Osteocyte (in vitro differentiated cells): ENCODE results near the gene TEX11. TPM values are rescaled to one million over a fixed set of nuclear protein-coding genes. Genes with fewer than 3 reads are reported as not detected.
A peak's percentile ranks its signal among the peaks of the same experiment; 100 is the strongest.

ENCODE experiments used
- DNase-seq: peaks from one replicate; pipeline ENCODE4 v3.0.0; 2021; ENCODE audit warnings: mixed read lengths; ENCODE audit not compliant: unreplicated experiment; ENCODE audit errors: extremely low spot score
- H3K27ac Mint-ChIP-seq: one replicate; pipeline ENCODE4 v1.8.0; 2021; ENCODE audit warnings: mild to moderate bottlenecking, mixed read lengths; ENCODE audit not compliant: unreplicated experiment
- H3K27me3 Mint-ChIP-seq: one replicate; pipeline ENCODE4 v1.8.0; 2021; ENCODE audit warnings: mixed read lengths; ENCODE audit not compliant: unreplicated experiment
- H3K36me3 Mint-ChIP-seq: one replicate; pipeline ENCODE4 v1.8.0; 2021; ENCODE audit warnings: mixed read lengths; ENCODE audit not compliant: unreplicated experiment
- H3K4me1 Mint-ChIP-seq: one replicate; pipeline ENCODE4 v1.8.0; 2021; ENCODE audit warnings: mixed read lengths; ENCODE audit not compliant: unreplicated experiment
- H3K4me3 Mint-ChIP-seq: one replicate; pipeline ENCODE4 v1.8.0; 2021; ENCODE audit warnings: mild to moderate bottlenecking, moderate library complexity, mixed read lengths; ENCODE audit not compliant: unreplicated experiment
- H3K9me3 Mint-ChIP-seq: one replicate; pipeline ENCODE4 v1.8.0; 2021; ENCODE audit warnings: mixed read lengths; ENCODE audit not compliant: unreplicated experiment
- CTCF ChIP-seq: fragments of 200-600 bp; sonication (generic); IDR thresholded peaks from 2 replicates; pipeline ENCODE4 v1.5.0; 2021; ENCODE audit warnings: antibody characterized with exemption, mild to moderate bottlenecking, moderate library complexity
- total RNA-seq: library from RNA; stranded (reverse); gene quantifications from 2 replicates; pipeline ENCODE4 v1.2.1, GENCODE V29; 2021

Gene TEX11
- total RNA-seq, 1 donor from 2014 or later, result not detected

GRCh38 chrX:70479247-70479921, 429.1 kb downstream of the TEX11 start:
- H3K4me3 Mint-ChIP-seq, result no peak overlapping the region
- no peaks in the 10 kb centered on the region for H3K27me3 Mint-ChIP-seq
- DNase-seq, result no peak
- H3K36me3 Mint-ChIP-seq, result no peaks in the 10 kb centered on the region
- peaks cover 43% of the 10 kb centered on the region for H3K4me1 Mint-ChIP-seq
- no peak for TF ChIP-seq CTCF
- peak overlapping the region; percentile 74 for H3K27ac Mint-ChIP-seq
- H3K9me3 Mint-ChIP-seq, result peaks cover 4% of the 10 kb centered on the region

Other genes with a start within 250 kb of the TEX11 start
- not detected in 2 replicates for gene SLC7A3, start 22.4 kb upstream of the TEX11 start, total RNA-seq
- 64.0 and 68.8 TPM in 2 replicates for gene SNX12, start 159.6 kb upstream of the TEX11 start, total RNA-seq
- gene FOXO4, start 187.1 kb upstream of the TEX11 start, total RNA-seq, result 17.1 and 23.3 TPM in 2 replicates
- gene CXorf65, start 198.0 kb upstream of the TEX11 start, total RNA-seq, result not detected in 2 replicates
- not detected in 2 replicates for gene IL2RG, start 202.9 kb upstream of the TEX11 start, total RNA-seq
- 50.3 and 58.5 TPM in 2 replicates for gene MED12, start 209.9 kb upstream of the TEX11 start, total RNA-seq
- gene NLGN3, start 236.1 kb upstream of the TEX11 start, total RNA-seq, result 0.51 and 1.1 TPM in 2 replicates